Measurements from ENCODE around the gene SSB. TPM values are rescaled to one million over a fixed set of nuclear protein-coding genes. Genes with fewer than 3 reads are reported as not detected.

The SSB gene
- total and polyA plus RNA-seq, 2 of the 4 experiments (the other 2 are of a cell fraction), result 41.2 to 75.5 TPM

- H3K79me1 ChIP-seq (ENCODE audit: low read depth in 1 of 2, low read length in 2 of 2), result no peaks in the 10 kb centered on the region
- CTCF ChIA-PET, result no interaction called here
- in situ Hi-C loops (cut with MboI; ENCODE audit: low sequenced_read_pairs), result no loop called here
- H3K9ac ChIP-seq (ENCODE audit: low read depth, low read length), result no peak overlapping the region
- H2BK120ac ChIP-seq (ENCODE audit: low read depth, low read length), result no peak overlapping the region
- H2AFZ ChIP-seq (replicated peaks; ENCODE audit: low read length, poor library complexity), result no peak overlapping the region
- no peak overlapping the region for H3K27ac ChIP-seq (ENCODE audit: insufficient read depth, low read length)
- dilution Hi-C loops (cut with HindIII; ENCODE audit: low sequenced_read_pairs, unreplicated experiment), result no loop called here
- no peak overlapping the region for H3K23ac ChIP-seq (ENCODE audit: low read depth, low read length)
- H4K8ac ChIP-seq (ENCODE audit: low read depth in 2 of 2, low read length in 2 of 2), result no peak overlapping the region
- no peak overlapping the region for H3K4me2 ChIP-seq (ENCODE audit: low read depth, low read length)
- H4K20me1 ChIP-seq (ENCODE audit: insufficient read depth, low read length), result no peaks in the 10 kb centered on the region
- H2BK15ac ChIP-seq (ENCODE audit: low read depth, low read length), result no peak overlapping the region
- H4K5ac ChIP-seq (ENCODE audit: low read depth, low read length), result no peak overlapping the region
- no peak overlapping the region for H3K56ac ChIP-seq (ENCODE audit: extremely low read depth, insufficient read depth, low read length)
- intact Hi-C loops (cut with micrococcal nuclease), result no loop called here
- TF ChIP-seq SMC3 (IDR thresholded peaks at IDR 0.05; ENCODE audit: low read depth, low read length) (no peak), BHLHE40 (IDR thresholded peaks at IDR 0.05; ENCODE audit: low read depth, low read length) (no peak), NFE2L2 (IDR thresholded peaks at IDR 0.05; ENCODE audit: low read depth, low read length) (no peak), FOS (IDR thresholded peaks at IDR 0.05; ENCODE audit: low read depth, low read length) (no peak), CHD1 (IDR thresholded peaks at IDR 0.05; ENCODE audit: low read depth, low read length) (no peak), RFX5 (IDR thresholded peaks at IDR 0.05; ENCODE audit: low read depth, low read length) (no peak), USF2 (IDR thresholded peaks at IDR 0.05; ENCODE audit: low read depth, low read length) (no peak), ELK1 (IDR thresholded peaks at IDR 0.05; ENCODE audit: borderline replicate concordance, low read depth, low read length) (no peak), CEBPB (IDR thresholded peaks at IDR 0.05; ENCODE audit: low read depth, low read length) (no peak), MAZ (IDR thresholded peaks at IDR 0.05; ENCODE audit: borderline replicate concordance, low read depth, low read length) (no peak), MXI1 (IDR thresholded peaks at IDR 0.05; ENCODE audit: borderline replicate concordance, low read depth, low read length) (no peak), MAFK (IDR thresholded peaks at IDR 0.05; ENCODE audit: low read depth, low read length) (no peak), RAD21 (IDR thresholded peaks at IDR 0.05; ENCODE audit: low read length) (no peak), CTCF (conservative IDR thresholded peaks at IDR 0.05; ENCODE audit: low read depth, low read length) (no peak)
- no peak overlapping the region for H4K91ac ChIP-seq (ENCODE audit: insufficient read depth, low read depth, low read length)
- POLR2A ChIA-PET (ENCODE audit: unreplicated experiment), result no interaction called here
- H3K4me3 ChIP-seq (ENCODE audit: insufficient read depth, low read depth, low read length), result no peak overlapping the region
- no peaks in the 10 kb centered on the region for H3K9me1 ChIP-seq (ENCODE audit: insufficient read depth, low read length)
- no peak overlapping the region for H2AK9ac ChIP-seq (replicated peaks; ENCODE audit: low read depth, low read length, poor library complexity)
- H3K36me3 ChIP-seq (ENCODE audit: control insufficient read depth, insufficient read depth, low read length), result no peaks in the 10 kb centered on the region
- H3K4ac ChIP-seq (ENCODE audit: low read depth, low read length), result no peak overlapping the region
- peaks cover 10% of the 10 kb centered on the region for H3K27me3 ChIP-seq (ENCODE audit: control insufficient read depth, insufficient read depth, low read length)
- ATAC-seq (ENCODE audit: low read depth) (no peak), DNase-seq (no peak)
- no peak overlapping the region for H2BK5ac ChIP-seq (ENCODE audit: low read depth, low read length, poor library complexity, severe bottlenecking)
- no peak overlapping the region for H2BK20ac ChIP-seq (ENCODE audit: low read depth, low read length)
- peaks cover 2% of the 10 kb centered on the region; the same call in 1 of the 2 replicates for H3K9me3 ChIP-seq (ENCODE audit: control insufficient read depth, insufficient read depth, low read length)
- H3K4me1 ChIP-seq (ENCODE audit: control insufficient read depth, insufficient read depth, low read length), result peaks cover 5% of the 10 kb centered on the region; the same call in 1 of the 2 replicates
- BruUV-seq (replicated peaks), result no TSS peak
- H3K14ac ChIP-seq (replicated peaks; ENCODE audit: low read depth, low read length), result no peak overlapping the region
- no peak overlapping the region for H3K18ac ChIP-seq (ENCODE audit: low read depth, low read length)
- no peak overlapping the region for H2AK5ac ChIP-seq (ENCODE audit: low read depth, low read length)
- no CpG with 5 or more reads among the region's 2 CpGs for WGBS, 2 experiments (ENCODE audit: extremely low coverage in 2 of 2, insufficient read length in 1 of 2)
Observed at GRCh38 chr2:169771612-169772011, 27.1 kb upstream of the SSB start.

Measured in IMR-90 (cell line).